SU-DHL-6 (cell line): ENCODE results near the gene RSPH3.

Experiments used
- H2AFZ ChIP-seq: fragments of 200-600 bp; sonication (generic); 2 replicates; pipeline ENCODE4 v1.6.1; 2014; ENCODE audit warnings: low read depth, mild to moderate bottlenecking, moderate library complexity, mixed read lengths, antibody characterized with exemption, low read length; ENCODE audit not compliant: severe bottlenecking
- H3F3A ChIP-seq: fragments of 200-600 bp; shearing (Covaris generic); 2 replicates; pipeline ENCODE4 v1.6.0; 2016; ENCODE audit warnings: antibody characterized with exemption, mild to moderate bottlenecking; ENCODE audit not compliant: insufficient read depth
- H3K27ac ChIP-seq: fragments of 200-600 bp; sonication (generic); 2 replicates; pipeline ENCODE4 v1.5.1; 2016; ENCODE audit warnings: low read depth, mild to moderate bottlenecking, low read length, moderate library complexity, mixed read lengths
- H3K27me3 ChIP-seq: fragments of 200-600 bp; sonication (generic), shearing (Covaris generic); 2 replicates; pipeline ENCODE4 v1.6.0; 2014; ENCODE audit warnings: mild to moderate bottlenecking, low read length
- H3K36me3 ChIP-seq: fragments of 200-600 bp; sonication (generic); 2 replicates; pipeline ENCODE4 v1.6.1; 2014; ENCODE audit warnings: mild to moderate bottlenecking, low read length, mixed read lengths
- H3K4me2 ChIP-seq: fragments of 300-600, 200-600 bp; shearing (Covaris generic), sonication (generic); 2 replicates; pipeline ENCODE4 v1.6.0; 2014; ENCODE audit warnings: low read length, low read depth, mild to moderate bottlenecking; ENCODE audit not compliant: poor library complexity, severe bottlenecking
- H3K4me3 ChIP-seq: fragments of 200-600 bp; sonication (generic); 2 replicates; pipeline ENCODE4 v1.5.1; 2014; ENCODE audit warnings: antibody characterized with exemption, low read length, mild to moderate bottlenecking, mixed read lengths; ENCODE audit not compliant: insufficient read depth, poor library complexity, severe bottlenecking
- H3K79me2 ChIP-seq: fragments of 200-600 bp; sonication (generic); 2 replicates; pipeline ENCODE4 v1.6.1; 2014; ENCODE audit warnings: mild to moderate bottlenecking, low read length, moderate library complexity; ENCODE audit not compliant: insufficient read depth
- H3K9ac ChIP-seq: fragments of 200-600 bp; sonication (generic); 2 replicates; pipeline ENCODE4 v1.7.0; 2014; ENCODE audit warnings: mild to moderate bottlenecking, low read length
- H3K9me2 ChIP-seq: fragments of 200-600 bp; sonication (generic); replicated peaks from 2 replicates; pipeline ENCODE4 v1.6.1; 2014; ENCODE audit warnings: low read length; ENCODE audit not compliant: insufficient read depth
- H3K9me3 ChIP-seq: fragments of 200-600 bp; sonication (generic); 2 replicates; pipeline ENCODE4 v1.6.1; 2014; ENCODE audit warnings: low read length, mixed read lengths; ENCODE audit not compliant: insufficient read depth
- H4K20me1 ChIP-seq: fragments of 200-600 bp; sonication (generic); 2 replicates; pipeline ENCODE4 v1.6.1; 2014; ENCODE audit warnings: low read depth, mild to moderate bottlenecking, antibody characterized with exemption, low read length, moderate library complexity, mixed read lengths
- EZH2phosphoT487 ChIP-seq: fragments of 200-600 bp; sonication (generic), shearing (Covaris generic); conservative IDR thresholded peaks from 2 replicates; pipeline ENCODE4 v1.6.1; 2018; ENCODE audit warnings: mild to moderate bottlenecking, antibody characterized with exemption, low read length, moderate library complexity, mixed read lengths
- TF ChIP-seq, protein P1 (sequence below): fragments of 200-600 bp; sonication (generic); IDR thresholded peaks from one replicate; pipeline ENCODE4 v1.5.1; 2017; ENCODE audit warnings: antibody characterized with exemption, mild to moderate bottlenecking, low read length, moderate library complexity; ENCODE audit not compliant: insufficient read depth, poor library complexity, severe bottlenecking

Gene RSPH3, protein sequence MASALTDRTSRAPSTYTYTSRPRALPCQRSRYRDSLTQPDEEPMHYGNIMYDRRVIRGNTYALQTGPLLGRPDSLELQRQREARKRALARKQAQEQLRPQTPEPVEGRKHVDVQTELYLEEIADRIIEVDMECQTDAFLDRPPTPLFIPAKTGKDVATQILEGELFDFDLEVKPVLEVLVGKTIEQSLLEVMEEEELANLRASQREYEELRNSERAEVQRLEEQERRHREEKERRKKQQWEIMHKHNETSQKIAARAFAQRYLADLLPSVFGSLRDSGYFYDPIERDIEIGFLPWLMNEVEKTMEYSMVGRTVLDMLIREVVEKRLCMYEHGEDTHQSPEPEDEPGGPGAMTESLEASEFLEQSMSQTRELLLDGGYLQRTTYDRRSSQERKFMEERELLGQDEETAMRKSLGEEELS

DNA sequence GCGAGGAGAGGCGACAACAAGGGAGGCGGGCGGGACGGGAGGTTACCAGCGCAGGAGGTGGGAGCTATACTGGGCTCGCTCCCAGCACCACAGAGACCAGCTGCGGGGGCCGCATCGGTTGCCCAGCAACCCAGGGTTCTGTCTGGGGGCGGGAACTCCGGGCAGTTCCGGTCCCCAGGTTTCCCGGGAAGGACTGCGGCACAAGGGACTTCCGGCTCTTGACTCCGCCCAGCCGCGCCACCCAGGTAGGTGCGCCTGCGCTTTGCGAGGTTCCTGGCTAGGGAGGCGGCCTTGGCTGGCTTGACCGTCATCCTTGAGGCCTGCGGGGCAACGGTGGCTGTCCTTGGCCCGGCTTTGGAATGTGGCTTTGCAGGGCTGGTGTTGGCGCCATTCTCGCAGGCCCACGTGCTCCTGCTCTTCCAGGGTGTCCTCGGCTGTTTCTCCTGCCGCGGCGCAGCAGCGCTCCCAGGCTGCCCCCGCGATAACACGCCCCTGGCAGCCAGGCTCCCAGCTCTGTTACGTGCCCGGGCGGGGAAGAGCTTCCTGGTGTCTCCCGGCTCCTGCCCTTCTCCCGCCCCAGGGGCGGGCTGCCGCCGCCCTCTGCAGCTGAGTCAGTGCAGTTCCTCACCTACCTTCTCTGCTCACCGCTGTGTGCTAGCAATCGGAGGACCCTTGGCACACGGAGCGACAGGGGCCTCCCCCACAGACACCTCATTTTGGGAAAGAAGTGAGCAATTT, at the start of gene RSPH3:
TSS of gene RSPH3 (minus strand) at position 537 of the 738 bp plus-strand sequence. CDS start 652 bp downstream, outside the sequence.
- no peaks in the 10 kb centered on the region for H4K20me1 ChIP-seq
- H2AFZ ChIP-seq, result peak within 1 kb of the TSS; percentile 94
- H3K4me2 ChIP-seq, result peak within 1 kb of the TSS; percentile 69
- no peaks in the 10 kb centered on the region for H3K36me3 ChIP-seq
- peak within 1 kb of the TSS; percentile 86 for H3K9ac ChIP-seq
- peak within 1 kb of the TSS; percentile 83 for H3K4me3 ChIP-seq
- no peaks in the 10 kb centered on the region for H3K9me2 ChIP-seq
- H3F3A ChIP-seq, result peaks cover 11% of the 10 kb centered on the region; the same call in 1 of the 2 replicates
- H3K9me3 ChIP-seq, result no peaks in the 10 kb centered on the region
- H3K27me3 ChIP-seq, result no peaks in the 10 kb centered on the region
- TF ChIP-seq, protein P1, sequence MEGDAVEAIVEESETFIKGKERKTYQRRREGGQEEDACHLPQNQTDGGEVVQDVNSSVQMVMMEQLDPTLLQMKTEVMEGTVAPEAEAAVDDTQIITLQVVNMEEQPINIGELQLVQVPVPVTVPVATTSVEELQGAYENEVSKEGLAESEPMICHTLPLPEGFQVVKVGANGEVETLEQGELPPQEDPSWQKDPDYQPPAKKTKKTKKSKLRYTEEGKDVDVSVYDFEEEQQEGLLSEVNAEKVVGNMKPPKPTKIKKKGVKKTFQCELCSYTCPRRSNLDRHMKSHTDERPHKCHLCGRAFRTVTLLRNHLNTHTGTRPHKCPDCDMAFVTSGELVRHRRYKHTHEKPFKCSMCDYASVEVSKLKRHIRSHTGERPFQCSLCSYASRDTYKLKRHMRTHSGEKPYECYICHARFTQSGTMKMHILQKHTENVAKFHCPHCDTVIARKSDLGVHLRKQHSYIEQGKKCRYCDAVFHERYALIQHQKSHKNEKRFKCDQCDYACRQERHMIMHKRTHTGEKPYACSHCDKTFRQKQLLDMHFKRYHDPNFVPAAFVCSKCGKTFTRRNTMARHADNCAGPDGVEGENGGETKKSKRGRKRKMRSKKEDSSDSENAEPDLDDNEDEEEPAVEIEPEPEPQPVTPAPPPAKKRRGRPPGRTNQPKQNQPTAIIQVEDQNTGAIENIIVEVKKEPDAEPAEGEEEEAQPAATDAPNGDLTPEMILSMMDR, result no peak
- no peak for TF ChIP-seq EZH2phosphoT487
- H3K27ac ChIP-seq, result peak within 1 kb of the TSS; percentile 41
- no peaks in the 10 kb centered on the region for H3K79me2 ChIP-seq

DNA sequence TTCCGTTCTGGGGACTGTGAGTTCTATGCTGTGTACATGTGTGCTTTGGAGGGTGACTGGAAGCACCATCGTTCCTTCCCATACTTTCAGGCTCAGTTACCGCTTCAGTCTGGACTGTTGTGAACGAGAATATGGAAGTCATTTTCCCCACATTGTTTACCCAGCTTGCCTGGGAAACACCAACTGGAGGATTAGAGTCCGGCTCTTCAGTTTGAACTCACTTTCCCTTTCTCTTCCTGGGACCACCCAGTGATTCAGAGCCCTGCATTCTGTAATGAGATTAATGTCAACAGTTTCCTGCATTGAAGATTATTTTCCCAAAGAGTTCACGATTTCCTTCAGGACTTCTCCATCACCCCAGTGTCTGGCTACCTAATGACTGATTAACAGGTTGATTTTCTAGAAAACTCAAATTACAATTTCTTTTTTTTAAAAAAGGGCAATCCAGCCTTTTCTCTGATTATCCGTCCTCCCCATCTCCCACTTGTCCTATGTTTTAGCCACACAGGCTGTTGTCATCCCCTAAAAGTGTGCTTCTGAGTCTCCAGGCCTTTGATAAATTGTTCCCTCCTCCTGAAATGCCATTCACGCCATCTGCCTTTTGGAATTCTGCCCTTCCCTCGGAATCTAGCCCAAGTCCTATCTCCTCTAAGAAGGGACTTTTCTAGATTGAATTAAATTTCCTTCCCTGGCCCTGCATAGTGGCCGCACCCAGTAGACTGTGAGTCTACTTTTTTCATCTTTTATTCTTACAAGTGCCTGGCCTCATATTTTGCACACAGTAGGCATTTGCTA, 48.1 kb upstream of the RSPH3 start:
- Histone ChIP-seq H3K9ac (no peak overlapping the region), H3K36me3 (peaks cover 12% of the 10 kb centered on the region), H4K20me1 (no peaks in the 10 kb centered on the region), H3K9me3 (no peaks in the 10 kb centered on the region), H3F3A (peaks cover 14% of the 10 kb centered on the region), H3K4me2 (no peak overlapping the region), H3K4me3 (no peak overlapping the region), H3K79me2 (peaks cover 17% of the 10 kb centered on the region), H3K9me2 (no peaks in the 10 kb centered on the region), H3K27ac (no peak overlapping the region), H2AFZ (no peak overlapping the region), H3K27me3 (no peaks in the 10 kb centered on the region)
- no peak for TF ChIP-seq EZH2phosphoT487
- TF ChIP-seq, protein P1, result no peak

DNA sequence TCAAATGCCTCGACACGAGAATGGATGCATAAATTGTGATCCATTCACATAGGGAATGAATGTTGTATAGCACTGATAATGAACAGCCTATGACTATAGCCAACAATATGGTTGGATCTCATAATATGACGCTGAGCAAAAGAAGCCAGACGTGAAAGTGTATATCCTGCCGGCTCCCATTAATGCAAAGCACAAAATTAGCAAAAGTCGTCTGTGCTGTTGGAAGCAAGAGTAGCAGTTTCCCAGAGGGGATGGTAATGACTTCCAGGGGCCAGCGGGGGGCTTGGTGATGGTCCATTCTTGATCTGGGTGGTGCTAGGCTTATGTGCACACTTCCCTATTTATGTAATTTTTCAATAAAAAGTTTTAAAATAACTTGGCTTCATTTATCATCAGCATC, 45.8 kb upstream of the RSPH3 start:
- Histone ChIP-seq H3K36me3 (peaks cover 31% of the 10 kb centered on the region), H3K9me2 (no peaks in the 10 kb centered on the region), H3K27me3 (no peaks in the 10 kb centered on the region), H3K4me3 (peak overlapping the region; percentile 16), H3K4me2 (peak overlapping the region; percentile 93), H3K27ac (no peak overlapping the region), H3K9me3 (no peaks in the 10 kb centered on the region), H2AFZ (no peak overlapping the region), H3F3A (peaks cover 18% of the 10 kb centered on the region), H3K9ac (no peak overlapping the region), H4K20me1 (no peaks in the 10 kb centered on the region), H3K79me2 (peaks cover 22% of the 10 kb centered on the region)
- TF ChIP-seq, protein P1, result no peak
- TF ChIP-seq EZH2phosphoT487, result no peak
